OCI-LY3 (cell line): Measurements from ENCODE around the gene MEG3.

Experiments used
- H2AFZ ChIP-seq: fragments of 200-600, 300-600 bp; shearing (Covaris generic); 2 replicates; pipeline ENCODE4 v1.6.0; 2014; ENCODE audit warnings: antibody characterized with exemption, low read depth, low read length
- H3K27ac ChIP-seq: fragments of 200-600, 300-600 bp; sonication (generic); 2 replicates; pipeline ENCODE4 v1.5.1; 2014; ENCODE audit warnings: mild to moderate bottlenecking, low read length, moderate library complexity, mixed read lengths
- H3K27me3 ChIP-seq: fragments of 200-600, 300-600 bp; sonication (generic); 2 replicates; pipeline ENCODE4 v1.6.1; 2014; ENCODE audit warnings: low read depth, low read length, mixed read lengths
- H3K36me3 ChIP-seq: fragments of 200-600, 300-600 bp; sonication (generic); replicated peaks from 2 replicates; pipeline ENCODE3; 2014; ENCODE audit warnings: low read depth, low read length, mixed read lengths
- H3K4me1 ChIP-seq: fragments of 300-600, 200-600 bp; sonication (generic); 2 replicates; pipeline ENCODE4 v1.6.1; 2014; ENCODE audit warnings: low read length, mixed read lengths
- H3K4me2 ChIP-seq: fragments of 200-600, 300-600 bp; sonication (generic); 2 replicates; pipeline ENCODE4 v1.6.1; 2014; ENCODE audit warnings: low read length, mixed read lengths
- H3K4me3 ChIP-seq: fragments of 300-600, 200-600 bp; sonication (generic); 2 replicates; pipeline ENCODE4 v1.5.1; 2014; ENCODE audit warnings: antibody characterized with exemption, mild to moderate bottlenecking, low read length, moderate library complexity
- H3K79me2 ChIP-seq: fragments of 300-600, 200-600 bp; shearing (Covaris generic); 2 replicates; pipeline ENCODE4 v1.6.1; 2014; ENCODE audit warnings: mild to moderate bottlenecking, low read length, mixed read lengths
- H3K9ac ChIP-seq: fragments of 300-600, 200-600 bp; shearing (Covaris generic); 2 replicates; pipeline ENCODE4 v1.6.0; 2014; ENCODE audit warnings: mild to moderate bottlenecking, low read length, moderate library complexity
- H3K9me3 ChIP-seq: fragments of 200-600, 300-600 bp; shearing (Covaris generic); 2 replicates; pipeline ENCODE4 v1.6.1; 2014; ENCODE audit warnings: low read length, mixed read lengths; ENCODE audit not compliant: insufficient read depth
- H4K20me1 ChIP-seq: fragments of 200-600, 300-600 bp; sonication (generic); 2 replicates; pipeline ENCODE4 v1.6.1; 2016; ENCODE audit warnings: low read length, mixed read lengths; ENCODE audit not compliant: insufficient read depth
- CTCF ChIP-seq: fragments of 200-600, 300-600 bp; sonication (generic); IDR thresholded peaks from 2 replicates; pipeline ENCODE4 v1.5.1; 2014; ENCODE audit warnings: antibody characterized with exemption, low read length, low read depth
- EZH2phosphoT487 ChIP-seq: fragments of 200-600 bp; shearing (Covaris generic); IDR thresholded peaks from 2 replicates; pipeline ENCODE4 v1.6.1; 2018; ENCODE audit warnings: antibody characterized with exemption, mixed run types, low read depth

Gene MEG3

GRCh38 chr14:100819453-100819828 is 6.5 kb upstream of the MEG3 start:
- Histone ChIP-seq H2AFZ (no peak overlapping the region), H3K9me3 (no peaks in the 10 kb centered on the region), H3K9ac (no peak overlapping the region), H3K27me3 (no peaks in the 10 kb centered on the region), H3K79me2 (no peaks in the 10 kb centered on the region), H3K4me3 (no peak overlapping the region), H3K4me1 (no peaks in the 10 kb centered on the region), H4K20me1 (no peaks in the 10 kb centered on the region), H3K4me2 (no peak overlapping the region), H3K36me3 (no peaks in the 10 kb centered on the region), H3K27ac (no peak overlapping the region)
- TF ChIP-seq CTCF: no peak
- no peak for TF ChIP-seq EZH2phosphoT487

GRCh38 chr14:100819829-100820475 is 6.0 kb upstream of the MEG3 start:
- no peaks in the 10 kb centered on the region for H3K79me2 ChIP-seq
- TF ChIP-seq EZH2phosphoT487 (no peak), CTCF (no peak)
- no peaks in the 10 kb centered on the region for H3K27me3 ChIP-seq
- H3K9me3 ChIP-seq: no peaks in the 10 kb centered on the region
- H3K36me3 ChIP-seq: no peaks in the 10 kb centered on the region
- H3K4me3 ChIP-seq: no peak overlapping the region
- H2AFZ ChIP-seq: no peak overlapping the region
- no peaks in the 10 kb centered on the region for H3K4me1 ChIP-seq
- H4K20me1 ChIP-seq: no peaks in the 10 kb centered on the region
- H3K9ac ChIP-seq: no peak overlapping the region
- no peak overlapping the region for H3K4me2 ChIP-seq
- no peak overlapping the region for H3K27ac ChIP-seq

GRCh38 chr14:100820957-100821356 is 5.0 kb upstream of the MEG3 start:
- no peaks in the 10 kb centered on the region for H3K27me3 ChIP-seq
- H3K9ac ChIP-seq: no peak overlapping the region
- no peak overlapping the region for H3K27ac ChIP-seq
- H3K4me1 ChIP-seq: no peaks in the 10 kb centered on the region
- H3K36me3 ChIP-seq: no peaks in the 10 kb centered on the region
- no peaks in the 10 kb centered on the region for H3K79me2 ChIP-seq
- no peaks in the 10 kb centered on the region for H3K9me3 ChIP-seq
- no peaks in the 10 kb centered on the region for H4K20me1 ChIP-seq
- no peak overlapping the region for H3K4me2 ChIP-seq
- no peak overlapping the region for H2AFZ ChIP-seq
- H3K4me3 ChIP-seq: no peak overlapping the region
- TF ChIP-seq EZH2phosphoT487 (no peak), CTCF (no peak)

GRCh38 chr14:100822013-100822412 is 3.9 kb upstream of the MEG3 start:
- no peak overlapping the region for H3K4me3 ChIP-seq
- H3K9me3 ChIP-seq: no peaks in the 10 kb centered on the region
- TF ChIP-seq CTCF (no peak), EZH2phosphoT487 (no peak)
- H3K4me1 ChIP-seq: no peaks in the 10 kb centered on the region
- no peaks in the 10 kb centered on the region for H3K79me2 ChIP-seq
- H3K27me3 ChIP-seq: no peaks in the 10 kb centered on the region
- no peaks in the 10 kb centered on the region for H3K36me3 ChIP-seq
- H2AFZ ChIP-seq: no peak overlapping the region
- no peak overlapping the region for H3K9ac ChIP-seq
- H3K27ac ChIP-seq: no peak overlapping the region
- H4K20me1 ChIP-seq: no peaks in the 10 kb centered on the region
- no peak overlapping the region for H3K4me2 ChIP-seq
